SJSA1 (cell line): ENCODE measurements around the gene FIBCD1. TPM values are rescaled to one million over a fixed set of nuclear protein-coding genes. Genes with fewer than 3 reads are reported as not detected.

Experiments used
- DNase-seq, 2 experiments: peaks; one replicate each; pipeline ENCODE4 v3.0.0-alpha.2; 2015 to 2020; ENCODE audit warnings: low spot score in 2 of 2, low read depth in 1 of 2
- H3K27ac ChIP-seq: fragments of 250-450 bp; sonication (Bioruptor Pico); 2 replicates; pipeline ENCODE4 v1.5.1; 2020; ENCODE audit warnings: mild to moderate bottlenecking, moderate library complexity
- H3K27me3 ChIP-seq: fragments of 250-450 bp; sonication (Bioruptor Pico); replicated peaks from 2 replicates; pipeline ENCODE4 v1.5.1; 2020; ENCODE audit warnings: mild to moderate bottlenecking, moderate library complexity
- H3K36me3 ChIP-seq: fragments of 250-450 bp; sonication (Bioruptor Pico); 2 replicates; pipeline ENCODE4 v1.5.1; 2020; ENCODE audit warnings: mild to moderate bottlenecking
- H3K4me1 ChIP-seq: fragments of 250-450 bp; sonication (Bioruptor Pico); replicated peaks from 2 replicates; pipeline ENCODE4 v1.6.1; 2021; ENCODE audit warnings: mild to moderate bottlenecking
- H3K4me3 ChIP-seq: fragments of 250-450 bp; sonication (Bioruptor Pico); 2 replicates; pipeline ENCODE4 v1.5.1; 2020; ENCODE audit warnings: mild to moderate bottlenecking
- H3K9me3 ChIP-seq: fragments of 250-450 bp; sonication (Bioruptor Pico); replicated peaks from 2 replicates; pipeline ENCODE4 v1.5.1; 2020; ENCODE audit warnings: mild to moderate bottlenecking
- total RNA-seq: library from RNA; depleted of rRNA; stranded (reverse); fragments of >200 nt; shearing (Covaris generic); gene quantifications from 2 replicates; pipeline ENCODE4 v1.2.3, GENCODE V29; 2014

The FIBCD1 gene
- total RNA-seq, 1 experiment from 2014 or later, result 0.08 TPM

DNA sequence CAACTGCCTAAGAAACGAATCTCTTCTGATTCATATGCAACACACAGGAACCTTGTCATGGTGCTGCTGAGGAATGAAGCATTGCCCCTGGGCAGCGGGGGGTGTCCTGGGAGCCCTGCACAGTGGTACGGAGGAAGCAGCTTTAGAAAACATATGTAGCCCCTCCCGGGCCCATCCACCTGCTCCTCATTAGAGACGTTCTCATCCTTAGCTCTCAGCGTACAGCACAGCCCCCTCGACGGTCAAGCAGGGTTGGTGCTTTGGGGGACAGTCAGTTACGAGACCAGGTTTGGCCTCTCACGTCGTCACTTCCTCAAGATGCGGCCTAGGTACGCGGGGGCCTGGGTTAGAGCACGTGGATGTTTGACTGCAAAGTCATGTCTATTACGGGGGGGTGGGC lies 41.5 kb upstream of the FIBCD1 start:
- no peaks in the 10 kb centered on the region for H3K9me3 ChIP-seq
- H3K4me3 ChIP-seq, result no peak overlapping the region
- H3K4me1 ChIP-seq, result no peaks in the 10 kb centered on the region
- no peaks in the 10 kb centered on the region for H3K36me3 ChIP-seq
- H3K27ac ChIP-seq, result no peak overlapping the region
- H3K27me3 ChIP-seq, result 0 out of 2 replicates have a peak, but pooled peaks cover 8% of the 10 kb centered on the region
- DNase-seq, result no peak

DNA sequence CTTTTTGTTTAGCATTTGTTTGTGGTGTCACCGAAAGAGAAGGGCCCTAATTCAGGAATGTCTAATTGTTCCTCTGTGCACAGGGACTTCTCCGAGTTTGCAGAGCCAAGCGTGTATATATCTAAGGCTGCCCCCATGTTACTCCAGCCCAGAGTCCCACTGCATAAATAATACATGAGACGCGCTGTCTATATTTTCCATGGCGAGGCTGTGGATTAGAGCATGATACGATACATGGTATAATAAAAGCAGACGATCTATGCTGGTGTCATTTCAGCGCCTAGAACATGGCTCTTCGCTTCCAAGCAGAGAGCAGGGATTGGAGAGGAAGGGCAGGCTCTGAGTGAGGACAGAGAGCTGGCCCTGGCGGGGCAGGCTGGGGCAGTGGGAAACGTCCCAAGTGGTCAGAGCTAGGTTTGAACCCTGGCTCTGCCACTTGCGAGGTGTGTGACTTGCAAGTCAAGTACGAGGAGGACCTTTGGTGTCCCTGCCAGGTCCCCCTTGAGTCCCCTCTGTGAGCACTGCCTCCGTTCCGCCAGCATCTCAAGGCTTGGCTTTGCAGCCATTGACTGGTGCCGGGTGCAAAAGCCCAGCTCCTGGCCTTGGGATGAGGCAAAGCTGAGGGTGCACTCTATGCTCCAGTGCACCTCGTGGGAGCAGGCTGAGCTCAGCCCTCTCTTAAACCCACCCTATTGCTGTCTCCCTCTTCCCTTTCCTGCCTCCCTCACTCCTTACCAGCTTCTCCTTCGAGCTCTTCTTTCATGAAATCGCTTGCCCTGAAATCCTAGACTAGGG lies 40.7 kb upstream of the FIBCD1 start:
- H3K36me3 ChIP-seq, result no peaks in the 10 kb centered on the region
- DNase-seq, result no peak
- no peak overlapping the region for H3K4me3 ChIP-seq
- H3K4me1 ChIP-seq, result no peaks in the 10 kb centered on the region
- peaks cover 10% of the 10 kb centered on the region for H3K27me3 ChIP-seq
- no peaks in the 10 kb centered on the region for H3K9me3 ChIP-seq
- H3K27ac ChIP-seq, result no peak overlapping the region

DNA sequence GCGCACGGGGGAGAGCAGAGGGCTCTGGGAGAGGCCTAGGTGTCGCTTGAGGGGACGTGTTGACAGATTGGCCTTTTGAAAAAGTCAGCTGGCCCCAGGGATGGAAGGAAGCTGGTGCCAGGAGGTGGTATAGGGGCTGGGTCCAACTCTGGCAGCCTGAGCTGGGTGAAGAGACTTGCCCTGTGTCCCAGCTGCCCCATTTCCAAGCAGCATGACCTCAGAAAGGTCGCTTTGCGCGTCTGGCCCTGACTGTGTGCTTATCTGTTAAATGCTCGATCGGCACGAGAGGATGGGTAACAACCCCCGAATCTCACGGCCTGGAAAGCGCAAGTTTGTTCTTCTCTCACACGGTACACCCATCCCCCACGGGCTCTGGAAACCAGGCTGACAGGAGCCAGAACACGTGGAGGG lies 38.8 kb upstream of the FIBCD1 start:
- H3K36me3 ChIP-seq, result no peaks in the 10 kb centered on the region
- H3K9me3 ChIP-seq, result no peaks in the 10 kb centered on the region
- DNase-seq, result no peak
- no peaks in the 10 kb centered on the region for H3K4me1 ChIP-seq
- no peak overlapping the region for H3K27ac ChIP-seq
- H3K27me3 ChIP-seq, result peaks cover 9% of the 10 kb centered on the region
- H3K4me3 ChIP-seq, result no peak overlapping the region

DNA sequence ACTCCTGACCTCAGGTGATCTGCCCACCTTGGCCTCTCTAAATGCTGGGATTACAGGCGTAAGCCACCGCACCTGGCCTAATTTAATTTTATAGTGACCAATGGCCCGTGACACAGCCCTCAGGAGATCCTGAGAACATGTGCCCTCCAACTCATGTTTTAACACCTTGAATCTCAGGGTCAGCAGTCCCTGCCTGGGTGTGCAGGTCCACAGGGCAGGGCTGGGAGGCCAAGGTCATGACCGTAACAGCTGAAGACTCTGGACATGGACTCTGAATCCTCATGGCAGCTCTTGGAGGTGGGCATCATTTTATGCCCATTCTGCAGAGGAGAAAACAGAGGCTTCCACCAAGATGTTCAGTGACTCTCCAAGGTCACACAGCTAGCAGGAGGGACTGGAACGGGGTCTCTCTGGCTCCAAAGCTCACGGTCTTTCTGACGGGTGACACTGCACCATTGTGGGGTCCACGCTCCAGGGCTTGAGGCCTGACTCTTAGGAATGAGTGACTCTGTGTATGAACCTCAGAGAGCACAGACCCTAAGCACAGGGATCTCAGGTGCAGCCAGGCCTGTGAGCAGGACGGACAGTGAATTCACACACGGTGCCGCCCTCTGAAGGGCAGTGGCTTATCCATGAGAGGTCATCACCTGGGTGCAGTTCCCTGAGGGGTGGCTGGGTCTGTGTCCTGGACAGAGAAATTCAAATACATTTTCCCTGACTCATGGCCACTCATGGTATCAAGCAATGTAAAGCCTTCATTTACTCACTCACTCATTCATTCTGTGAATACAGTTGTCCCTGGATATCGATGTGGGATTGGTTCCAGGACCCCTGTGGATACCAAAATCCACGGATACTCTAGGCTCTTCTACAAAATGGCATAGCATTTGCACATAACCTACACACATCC lies 37.1 kb upstream of the FIBCD1 start:
- Histone ChIP-seq H3K27ac (no peak overlapping the region), H3K4me1 (no peaks in the 10 kb centered on the region), H3K36me3 (no peaks in the 10 kb centered on the region), H3K27me3 (peaks cover 9% of the 10 kb centered on the region), H3K9me3 (no peaks in the 10 kb centered on the region), H3K4me3 (no peak overlapping the region)
- no peak for DNase-seq

DNA sequence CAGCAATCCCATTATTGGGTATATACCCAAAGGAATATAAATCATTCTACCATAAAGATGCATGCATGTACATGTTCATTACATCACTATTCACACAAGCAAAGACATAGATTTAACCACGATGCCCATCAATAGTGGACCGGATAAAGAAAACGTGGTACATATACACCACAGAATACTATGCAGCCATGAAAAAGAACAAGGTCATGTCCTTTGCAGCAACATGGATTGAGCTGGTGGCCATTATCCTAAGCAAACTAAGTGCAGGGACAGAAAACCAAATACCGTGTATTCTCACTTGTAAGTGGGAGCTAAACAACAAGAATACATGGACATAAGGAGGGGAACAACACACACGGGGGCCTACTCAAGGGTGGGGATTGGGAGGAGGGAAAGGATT lies 36.1 kb upstream of the FIBCD1 start:
- no peaks in the 10 kb centered on the region for H3K36me3 ChIP-seq
- peaks cover 9% of the 10 kb centered on the region for H3K27me3 ChIP-seq
- H3K9me3 ChIP-seq, result no peaks in the 10 kb centered on the region
- DNase-seq, result no peak
- H3K27ac ChIP-seq, result no peak overlapping the region
- no peak overlapping the region for H3K4me3 ChIP-seq
- H3K4me1 ChIP-seq, result no peaks in the 10 kb centered on the region

DNA sequence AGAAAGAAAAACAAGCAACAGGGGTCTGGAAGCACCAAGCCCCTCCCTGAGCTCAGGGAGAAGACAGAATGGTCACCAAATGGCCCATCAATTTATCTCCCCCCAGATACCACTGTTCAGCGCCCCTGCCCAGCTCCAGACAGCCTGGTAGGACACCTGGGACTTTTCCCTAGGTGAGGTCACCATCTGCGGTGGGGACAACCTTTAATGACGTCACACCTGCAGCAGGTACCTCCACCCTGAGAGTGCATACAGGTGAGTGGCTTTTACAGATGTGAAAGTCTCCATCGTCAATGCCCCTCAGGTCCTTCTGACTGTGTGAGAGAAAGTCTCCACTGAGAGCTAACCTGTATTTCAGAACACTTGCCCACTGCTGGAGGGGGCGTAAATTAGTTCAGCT lies 35.6 kb upstream of the FIBCD1 start:
- H3K27ac ChIP-seq, result no peak overlapping the region
- no peaks in the 10 kb centered on the region for H3K36me3 ChIP-seq
- no peaks in the 10 kb centered on the region for H3K4me1 ChIP-seq
- H3K9me3 ChIP-seq, result no peaks in the 10 kb centered on the region
- DNase-seq, result no peak
- H3K27me3 ChIP-seq, result peaks cover 9% of the 10 kb centered on the region
- H3K4me3 ChIP-seq, result no peak overlapping the region

DNA sequence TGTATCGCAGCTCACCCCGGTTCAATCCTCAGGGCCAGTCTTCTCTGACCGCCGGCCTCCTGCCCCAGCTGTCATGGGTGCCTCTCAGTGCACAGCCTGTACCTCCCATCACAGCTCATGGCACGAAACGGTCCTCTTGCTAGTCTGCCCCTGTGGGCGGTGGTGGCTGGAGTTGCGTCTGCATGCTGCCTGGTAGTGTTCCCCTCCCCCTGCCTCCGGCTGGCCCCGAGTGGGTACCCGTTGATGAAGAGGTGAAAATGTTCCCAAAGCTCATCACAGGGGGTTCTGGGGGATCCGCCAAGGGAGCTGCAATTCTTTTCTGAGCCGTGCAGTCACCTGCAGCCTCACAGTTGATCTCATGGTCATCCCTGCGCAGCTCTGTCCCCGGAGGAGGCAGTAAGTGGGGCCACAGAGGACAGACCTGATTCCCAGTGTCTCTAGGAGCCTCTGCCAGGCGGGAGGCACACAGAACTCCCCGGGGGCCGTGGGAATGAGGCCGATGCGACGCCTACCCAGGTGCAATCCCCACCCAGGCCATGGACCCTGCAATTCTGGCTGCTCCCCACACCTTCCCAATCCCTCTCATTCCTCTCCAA lies 34.7 kb upstream of the FIBCD1 start:
- Histone ChIP-seq H3K27me3 (peaks cover 4% of the 10 kb centered on the region), H3K4me1 (no peaks in the 10 kb centered on the region), H3K36me3 (no peaks in the 10 kb centered on the region), H3K9me3 (no peaks in the 10 kb centered on the region), H3K4me3 (no peak overlapping the region), H3K27ac (no peak overlapping the region)
- DNase-seq, result no peak

DNA sequence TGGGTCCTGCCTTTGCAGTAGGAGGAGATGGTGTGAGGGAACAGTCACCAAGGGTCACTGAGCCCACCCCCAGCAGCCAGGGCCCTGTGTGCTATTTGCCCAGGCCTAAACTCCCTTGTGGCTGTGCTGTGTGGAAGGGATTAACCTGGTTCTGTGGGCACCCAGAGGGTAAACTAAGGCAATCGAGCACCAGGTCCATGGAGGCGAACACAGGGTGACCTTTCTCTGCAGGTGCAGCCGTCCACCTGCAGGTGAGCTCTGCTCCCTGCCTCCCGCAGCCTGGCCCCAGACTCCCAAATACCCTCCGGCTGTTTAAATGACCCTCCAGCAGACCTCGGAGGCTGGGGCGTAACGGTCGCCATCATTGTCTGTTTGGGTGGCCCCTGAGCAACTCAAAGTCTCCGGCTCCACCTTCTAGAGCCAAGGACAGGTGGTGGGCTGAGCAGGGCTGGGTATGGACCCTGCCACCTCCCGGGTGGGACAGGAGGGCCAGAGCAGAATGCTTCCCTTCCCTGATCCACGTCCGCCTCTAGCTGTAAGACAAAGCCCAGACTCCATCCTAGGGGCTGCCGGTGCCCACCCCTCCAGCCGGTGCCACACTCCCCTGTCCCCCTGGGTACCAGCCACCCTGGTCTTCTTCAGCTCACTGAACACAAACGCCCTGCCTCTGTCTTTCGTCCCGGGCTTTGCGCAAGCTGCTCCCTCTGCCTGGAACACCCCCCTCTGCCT lies 34.1 kb upstream of the FIBCD1 start:
- Histone ChIP-seq H3K36me3 (no peaks in the 10 kb centered on the region), H3K27me3 (peaks cover 4% of the 10 kb centered on the region), H3K9me3 (no peaks in the 10 kb centered on the region), H3K27ac (no peak overlapping the region), H3K4me1 (no peaks in the 10 kb centered on the region), H3K4me3 (no peak overlapping the region)
- no peak for DNase-seq

DNA sequence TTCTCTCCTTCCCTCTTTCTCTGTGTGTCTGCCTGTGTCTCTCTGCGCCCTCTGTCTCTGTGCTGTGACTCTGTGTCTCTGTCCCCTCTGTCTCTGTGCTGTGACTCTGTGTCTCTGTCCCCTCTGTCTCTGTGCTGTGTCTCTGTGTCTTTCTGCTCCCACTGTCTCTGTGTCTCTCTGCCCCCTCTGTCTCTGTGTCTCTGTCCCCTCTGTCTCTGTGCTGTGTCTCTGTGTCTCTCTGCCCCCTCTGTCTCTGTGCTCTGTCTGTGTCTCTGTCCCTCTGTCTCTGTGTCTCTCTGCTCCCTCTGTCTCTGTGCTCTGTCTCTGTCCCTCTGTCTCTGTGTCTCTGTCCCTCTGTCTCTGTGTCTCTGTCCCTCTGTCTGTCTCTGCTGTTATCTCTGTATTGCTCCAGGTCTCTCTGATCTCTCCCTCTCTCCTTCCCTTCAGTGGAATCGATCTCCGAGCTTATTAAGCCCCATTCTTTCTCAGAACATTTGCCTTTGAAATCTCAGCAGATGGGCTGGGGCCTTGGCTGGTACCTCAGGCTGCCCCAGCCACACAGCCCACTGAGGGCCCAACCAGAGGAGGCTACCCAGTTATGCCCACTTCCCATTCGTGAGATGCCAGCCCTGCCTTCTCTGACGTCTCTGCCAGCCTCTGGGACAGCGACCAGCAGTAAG lies 33.4 kb upstream of the FIBCD1 start:
- Histone ChIP-seq H3K27me3 (peaks cover 4% of the 10 kb centered on the region), H3K4me1 (no peaks in the 10 kb centered on the region), H3K36me3 (no peaks in the 10 kb centered on the region), H3K4me3 (no peak overlapping the region), H3K9me3 (no peaks in the 10 kb centered on the region), H3K27ac (no peak overlapping the region)
- no peak for DNase-seq

DNA sequence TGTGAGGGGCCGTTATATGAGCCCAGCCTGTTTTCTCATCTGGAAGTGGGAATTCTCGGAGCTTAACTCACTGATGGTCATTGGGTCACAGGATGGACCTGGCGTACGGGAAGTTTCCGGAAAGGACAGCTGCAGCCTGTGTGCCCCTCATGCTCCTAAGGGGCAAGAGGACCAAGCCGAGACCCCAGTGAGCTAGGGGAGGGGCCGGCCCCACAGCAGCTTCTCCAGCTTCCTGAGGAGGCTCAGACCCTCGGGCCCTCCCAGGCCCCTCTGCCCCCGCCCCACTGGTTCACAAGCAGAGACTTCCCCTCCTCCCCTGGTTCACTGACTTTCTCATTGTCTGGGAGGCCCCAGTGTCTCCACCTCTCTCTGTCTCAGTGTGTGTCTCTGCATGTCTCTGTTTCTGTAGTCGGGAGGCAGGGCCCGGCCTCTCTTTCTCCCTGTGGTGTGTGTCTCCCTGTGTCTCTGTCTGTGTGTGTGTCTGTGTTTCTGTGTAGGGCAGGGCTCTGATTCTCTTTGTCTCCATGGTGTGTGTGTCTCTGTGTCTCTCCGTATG lies 32.3 kb upstream of the FIBCD1 start:
- H3K4me1 ChIP-seq, result no peaks in the 10 kb centered on the region
- DNase-seq, result no peak
- no peak overlapping the region for H3K27ac ChIP-seq
- no peaks in the 10 kb centered on the region for H3K9me3 ChIP-seq
- H3K36me3 ChIP-seq, result no peaks in the 10 kb centered on the region
- no peak overlapping the region for H3K4me3 ChIP-seq
- peaks cover 4% of the 10 kb centered on the region for H3K27me3 ChIP-seq

DNA sequence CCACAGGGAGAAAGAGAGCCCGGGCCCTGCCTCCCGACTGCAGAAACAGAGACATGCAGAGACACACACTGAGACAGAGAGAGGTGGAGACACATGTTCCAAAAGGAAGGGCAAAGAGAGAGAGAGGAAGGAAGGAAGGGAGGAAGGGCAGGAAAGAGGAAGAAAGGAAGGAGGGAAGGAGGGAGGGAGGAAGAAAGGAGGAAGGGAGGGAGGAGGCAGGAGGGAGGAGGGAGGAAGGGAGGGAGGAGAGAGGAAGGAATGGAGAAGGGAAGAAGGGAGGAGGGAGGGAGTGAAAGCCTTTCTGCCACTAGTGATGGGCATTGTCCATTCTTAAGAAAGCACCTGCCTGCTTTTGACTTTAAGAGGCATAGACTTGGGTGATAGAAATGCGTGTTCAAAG lies 31.8 kb upstream of the FIBCD1 start:
- Histone ChIP-seq H3K9me3 (no peaks in the 10 kb centered on the region), H3K4me1 (no peaks in the 10 kb centered on the region), H3K27ac (no peak overlapping the region), H3K27me3 (peaks cover 4% of the 10 kb centered on the region), H3K4me3 (no peak overlapping the region), H3K36me3 (no peaks in the 10 kb centered on the region)
- no peak for DNase-seq

DNA sequence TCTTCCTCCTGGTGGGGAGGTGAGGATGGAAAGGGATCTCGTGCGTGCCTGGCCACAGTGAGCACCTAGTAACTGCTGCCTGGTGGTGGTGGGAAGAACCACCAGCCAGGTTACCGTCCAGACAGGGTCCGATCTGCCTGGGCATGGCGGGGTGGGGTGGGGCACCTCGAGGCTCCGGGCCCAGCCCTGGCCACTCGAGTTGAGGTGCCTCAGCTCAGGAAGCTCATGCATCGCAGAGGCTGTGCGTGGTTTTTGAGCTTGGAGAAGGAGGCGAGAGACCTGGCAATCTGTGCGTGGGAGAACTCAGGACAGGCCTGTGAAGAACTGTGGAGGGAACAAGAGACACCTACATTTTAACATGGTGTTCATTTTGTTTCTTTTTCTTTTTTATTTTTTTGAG lies 31.0 kb upstream of the FIBCD1 start:
- no peaks in the 10 kb centered on the region for H3K36me3 ChIP-seq
- no peak overlapping the region for H3K27ac ChIP-seq
- H3K9me3 ChIP-seq, result no peaks in the 10 kb centered on the region
- no peak for DNase-seq
- H3K4me3 ChIP-seq, result no peak overlapping the region
- peaks cover 4% of the 10 kb centered on the region for H3K27me3 ChIP-seq
- H3K4me1 ChIP-seq, result no peaks in the 10 kb centered on the region

DNA sequence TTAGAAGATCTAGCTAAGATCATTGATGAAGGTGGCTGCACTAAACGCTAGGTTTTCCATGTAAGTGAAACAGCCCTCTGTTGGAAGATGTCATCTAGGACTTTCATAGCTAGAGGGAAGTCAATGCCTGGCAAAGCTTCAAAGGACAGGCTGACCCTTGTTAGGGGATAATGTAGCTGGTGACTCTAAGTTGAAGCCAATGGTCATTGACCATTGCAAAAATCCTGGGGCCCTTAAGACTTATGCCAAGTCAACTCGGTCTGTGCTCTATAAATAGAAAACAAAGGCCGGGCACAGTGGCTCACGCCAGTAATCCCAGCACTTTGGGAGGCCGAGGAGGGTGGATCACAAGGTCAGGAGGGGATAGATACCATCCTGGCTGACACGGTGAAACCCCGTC lies 26.6 kb upstream of the FIBCD1 start:
- H3K36me3 ChIP-seq, result no peaks in the 10 kb centered on the region
- H3K4me3 ChIP-seq, result no peak overlapping the region
- no peak for DNase-seq
- no peaks in the 10 kb centered on the region for H3K27me3 ChIP-seq
- no peaks in the 10 kb centered on the region for H3K9me3 ChIP-seq
- peaks cover 12% of the 10 kb centered on the region for H3K4me1 ChIP-seq
- no peak overlapping the region for H3K27ac ChIP-seq
